ENCODE results near the gene ATP13A2.

- TF ChIP-seq MXI1 (IDR thresholded peaks at IDR 0.05; ENCODE audit: low read depth, low read length): no peak
- TF ChIP-seq CTCF (IDR thresholded peaks at IDR 0.05): no peak
- no peak for TF ChIP-seq RAD21 (IDR thresholded peaks at IDR 0.05; ENCODE audit: low read length)
- no peak for TF ChIP-seq REST (IDR thresholded peaks at IDR 0.05; ENCODE audit: low read depth, low read length)
- TF ChIP-seq TAF1 (IDR thresholded peaks at IDR 0.05; ENCODE audit: borderline replicate concordance, low read depth, low read length): no peak
- no peak for TF ChIP-seq RCOR1 (IDR thresholded peaks at IDR 0.05; ENCODE audit: low read length)
- TF ChIP-seq USF1 (IDR thresholded peaks at IDR 0.05; ENCODE audit: borderline replicate concordance, low read depth): no peak
- TF ChIP-seq FOXM1 (IDR thresholded peaks at IDR 0.05; ENCODE audit: low read depth): no peak
- no peak for TF ChIP-seq ZBTB33 (IDR thresholded peaks at IDR 0.05; ENCODE audit: borderline replicate concordance, low read depth)
- TF ChIP-seq SMC3 (IDR thresholded peaks at IDR 0.05; ENCODE audit: low read depth, low read length): no peak
- no peak for TF ChIP-seq POLR2AphosphoS5 (IDR thresholded peaks at IDR 0.05; ENCODE audit: low read depth, low read length)
- TF ChIP-seq NFIC (IDR thresholded peaks at IDR 0.05; ENCODE audit: borderline replicate concordance): no peak
- no peak for TF ChIP-seq MAX (IDR thresholded peaks at IDR 0.05; ENCODE audit: low read depth)
These were observed 44.1 kb upstream of the ATP13A2 start for GRCh38 chr1:17055801-17056200.
